A549 (cell line): ENCODE measurements around the gene IFIH1.

Source experiments
- CHD2 ChIP-seq: fragments of 150-350 bp; IDR thresholded peaks from 2 replicates; pipeline ENCODE4 v1.6.1; 2014; ENCODE audit warnings: low read length; ENCODE audit not compliant: partially characterized antibody
- CHD4 ChIP-seq: fragments of 200-600 bp; sonication (generic); IDR thresholded peaks from 2 replicates; pipeline ENCODE4 v1.6.1; 2016; ENCODE audit warnings: antibody characterized with exemption, mild to moderate bottlenecking, borderline replicate concordance
- EP300 ChIP-seq, 2 experiments: fragments of >200 bp; sonication (Bioruptor Twin); formaldehyde crosslinking; IDR thresholded peaks; 2 replicates in 1 of 2; 3 replicates in 1 of 2; pipeline ENCODE4 v1.6.1; 2016 to 2017
- ESRRA ChIP-seq: fragments of 150-350 bp; IDR thresholded peaks from 2 replicates; pipeline ENCODE4 v1.6.1; 2014; ENCODE audit warnings: mild to moderate bottlenecking, low read length, borderline replicate concordance
- HDAC2 ChIP-seq: fragments of 200-600 bp; sonication (generic); IDR thresholded peaks from 2 replicates; pipeline ENCODE4 v1.6.1; 2016
- JUN ChIP-seq, 2 experiments: fragments of >200 bp; sonication (Bioruptor Twin); formaldehyde crosslinking; IDR thresholded peaks; 2 replicates in 1 of 2; 3 replicates in 1 of 2; pipeline ENCODE4 v1.6.1; 2016 to 2017
- TF ChIP-seq, protein P1 (sequence below): fragments of >200 bp; sonication (Bioruptor Twin); formaldehyde crosslinking; IDR thresholded peaks from 3 replicates; pipeline ENCODE4 v1.5.1; 2016

DNA sequence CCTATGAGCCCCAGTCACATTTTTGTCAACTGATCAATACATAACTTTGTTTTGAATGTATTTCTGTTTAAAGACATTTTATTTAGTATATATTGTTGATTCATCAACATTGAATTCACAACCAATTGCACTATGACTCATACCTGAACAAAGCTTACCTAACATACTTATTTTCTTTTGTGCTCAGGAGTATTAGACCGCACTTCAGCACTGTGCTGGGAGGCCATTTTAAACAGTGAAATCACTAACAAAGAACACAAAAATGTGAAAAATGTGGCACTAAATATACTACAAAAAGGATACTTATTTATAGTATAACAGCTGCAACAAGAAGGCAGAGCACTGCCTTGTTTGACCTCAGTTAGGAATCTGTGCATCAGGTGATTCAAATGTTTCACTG lies 12.4 kb upstream of the IFIH1 start:
- TF ChIP-seq ESRRA (no peak), CHD4 (no peak), EP300 (IDR thresholded peaks at IDR 0.05) (no peak), CHD2 (no peak), HDAC2 (no peak), JUN (IDR thresholded peaks at IDR 0.05) (no peak)
- TF ChIP-seq, protein P1, sequence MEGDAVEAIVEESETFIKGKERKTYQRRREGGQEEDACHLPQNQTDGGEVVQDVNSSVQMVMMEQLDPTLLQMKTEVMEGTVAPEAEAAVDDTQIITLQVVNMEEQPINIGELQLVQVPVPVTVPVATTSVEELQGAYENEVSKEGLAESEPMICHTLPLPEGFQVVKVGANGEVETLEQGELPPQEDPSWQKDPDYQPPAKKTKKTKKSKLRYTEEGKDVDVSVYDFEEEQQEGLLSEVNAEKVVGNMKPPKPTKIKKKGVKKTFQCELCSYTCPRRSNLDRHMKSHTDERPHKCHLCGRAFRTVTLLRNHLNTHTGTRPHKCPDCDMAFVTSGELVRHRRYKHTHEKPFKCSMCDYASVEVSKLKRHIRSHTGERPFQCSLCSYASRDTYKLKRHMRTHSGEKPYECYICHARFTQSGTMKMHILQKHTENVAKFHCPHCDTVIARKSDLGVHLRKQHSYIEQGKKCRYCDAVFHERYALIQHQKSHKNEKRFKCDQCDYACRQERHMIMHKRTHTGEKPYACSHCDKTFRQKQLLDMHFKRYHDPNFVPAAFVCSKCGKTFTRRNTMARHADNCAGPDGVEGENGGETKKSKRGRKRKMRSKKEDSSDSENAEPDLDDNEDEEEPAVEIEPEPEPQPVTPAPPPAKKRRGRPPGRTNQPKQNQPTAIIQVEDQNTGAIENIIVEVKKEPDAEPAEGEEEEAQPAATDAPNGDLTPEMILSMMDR = no peak
